NB4 (cell line): ENCODE data around the gene VAV2.

Experiments
- MAX ChIP-seq: IDR thresholded peaks from 2 replicates; pipeline ENCODE4 v1.6.1; 2011; ENCODE audit warnings: low read depth, low read length
- MYC ChIP-seq: IDR thresholded peaks from 2 replicates; pipeline ENCODE4 v1.6.1; 2011; ENCODE audit warnings: low read depth, low read length
- POLR2A ChIP-seq: IDR thresholded peaks from 2 replicates; pipeline ENCODE4 v1.6.1; 2011; ENCODE audit warnings: mild to moderate bottlenecking; ENCODE audit not compliant: insufficient read length; ENCODE audit errors: extremely low read depth
- TF ChIP-seq, protein P1 (sequence below): IDR thresholded peaks from one replicate; pipeline ENCODE4 v1.5.1; 2012; ENCODE audit warnings: low read depth, low read length

- TF ChIP-seq, protein P1, sequence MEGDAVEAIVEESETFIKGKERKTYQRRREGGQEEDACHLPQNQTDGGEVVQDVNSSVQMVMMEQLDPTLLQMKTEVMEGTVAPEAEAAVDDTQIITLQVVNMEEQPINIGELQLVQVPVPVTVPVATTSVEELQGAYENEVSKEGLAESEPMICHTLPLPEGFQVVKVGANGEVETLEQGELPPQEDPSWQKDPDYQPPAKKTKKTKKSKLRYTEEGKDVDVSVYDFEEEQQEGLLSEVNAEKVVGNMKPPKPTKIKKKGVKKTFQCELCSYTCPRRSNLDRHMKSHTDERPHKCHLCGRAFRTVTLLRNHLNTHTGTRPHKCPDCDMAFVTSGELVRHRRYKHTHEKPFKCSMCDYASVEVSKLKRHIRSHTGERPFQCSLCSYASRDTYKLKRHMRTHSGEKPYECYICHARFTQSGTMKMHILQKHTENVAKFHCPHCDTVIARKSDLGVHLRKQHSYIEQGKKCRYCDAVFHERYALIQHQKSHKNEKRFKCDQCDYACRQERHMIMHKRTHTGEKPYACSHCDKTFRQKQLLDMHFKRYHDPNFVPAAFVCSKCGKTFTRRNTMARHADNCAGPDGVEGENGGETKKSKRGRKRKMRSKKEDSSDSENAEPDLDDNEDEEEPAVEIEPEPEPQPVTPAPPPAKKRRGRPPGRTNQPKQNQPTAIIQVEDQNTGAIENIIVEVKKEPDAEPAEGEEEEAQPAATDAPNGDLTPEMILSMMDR, result no peak
- TF ChIP-seq MYC (no peak), POLR2A (no peak), MAX (no peak)
Observed at GRCh38 chr9:133973111-133973790, 18.9 kb downstream of the VAV2 start.
